ENCODE results near the gene MYLIP. TPM values are rescaled to one million over a fixed set of nuclear protein-coding genes. Genes with fewer than 3 reads are reported as not detected.

The MYLIP gene
- total and polyA plus RNA-seq, 10 donors = 12.5 to 66.8 (median 42.6) TPM

DNA sequence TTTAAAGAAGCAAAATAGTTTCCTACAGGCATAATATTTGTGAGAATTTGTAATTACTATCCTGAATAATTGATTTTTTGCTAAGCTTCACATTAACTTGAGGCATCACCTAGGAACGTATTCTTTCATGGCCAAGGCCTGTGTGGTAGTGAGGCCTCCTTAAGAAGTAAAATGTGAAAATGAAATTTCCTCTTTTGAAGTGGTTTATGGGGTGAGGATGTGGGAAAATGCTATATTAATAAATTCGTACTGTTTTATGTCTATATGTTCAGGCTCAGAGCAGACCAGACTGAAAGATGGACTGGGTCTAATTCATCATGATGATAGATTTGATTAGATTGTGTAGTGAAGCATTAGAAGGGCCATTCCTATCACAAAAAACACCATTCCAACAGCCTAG, 33.1 kb downstream of the MYLIP start:
- no peak for DNase-seq
- no peak overlapping the region for H3K4me3 ChIP-seq
- H3K4me1 ChIP-seq = peaks cover 0 to 7% (median 0%) of the 10 kb centered on the region in 6 donors
- intact Hi-C loops (cut with DNase I; ENCODE audit: low total_unique reads) = no loop called here
- no peaks in the 10 kb centered on the region for H3K36me3 ChIP-seq
- H3K27me3 ChIP-seq (replicated peaks in 1 of 7) = no peaks in the 10 kb centered on the region
- 37 to 58% (median 46%) methylated on average over 2 of the region's 2 CpGs for WGBS, 5 donors
- no peak overlapping the region for H3K27ac ChIP-seq
- no peak for TF ChIP-seq POLR2A (IDR thresholded peaks at IDR 0.05)
- TF ChIP-seq POLR2AphosphoS5 (IDR thresholded peaks at IDR 0.05) = no peak
- TF ChIP-seq, protein P1, sequence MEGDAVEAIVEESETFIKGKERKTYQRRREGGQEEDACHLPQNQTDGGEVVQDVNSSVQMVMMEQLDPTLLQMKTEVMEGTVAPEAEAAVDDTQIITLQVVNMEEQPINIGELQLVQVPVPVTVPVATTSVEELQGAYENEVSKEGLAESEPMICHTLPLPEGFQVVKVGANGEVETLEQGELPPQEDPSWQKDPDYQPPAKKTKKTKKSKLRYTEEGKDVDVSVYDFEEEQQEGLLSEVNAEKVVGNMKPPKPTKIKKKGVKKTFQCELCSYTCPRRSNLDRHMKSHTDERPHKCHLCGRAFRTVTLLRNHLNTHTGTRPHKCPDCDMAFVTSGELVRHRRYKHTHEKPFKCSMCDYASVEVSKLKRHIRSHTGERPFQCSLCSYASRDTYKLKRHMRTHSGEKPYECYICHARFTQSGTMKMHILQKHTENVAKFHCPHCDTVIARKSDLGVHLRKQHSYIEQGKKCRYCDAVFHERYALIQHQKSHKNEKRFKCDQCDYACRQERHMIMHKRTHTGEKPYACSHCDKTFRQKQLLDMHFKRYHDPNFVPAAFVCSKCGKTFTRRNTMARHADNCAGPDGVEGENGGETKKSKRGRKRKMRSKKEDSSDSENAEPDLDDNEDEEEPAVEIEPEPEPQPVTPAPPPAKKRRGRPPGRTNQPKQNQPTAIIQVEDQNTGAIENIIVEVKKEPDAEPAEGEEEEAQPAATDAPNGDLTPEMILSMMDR (IDR thresholded peaks at IDR 0.05 in 8 of 11, conservative IDR thresholded peaks at IDR 0.05 in 3 of 11) = no peak
- H3K9me3 ChIP-seq = no peaks in the 10 kb centered on the region

DNA sequence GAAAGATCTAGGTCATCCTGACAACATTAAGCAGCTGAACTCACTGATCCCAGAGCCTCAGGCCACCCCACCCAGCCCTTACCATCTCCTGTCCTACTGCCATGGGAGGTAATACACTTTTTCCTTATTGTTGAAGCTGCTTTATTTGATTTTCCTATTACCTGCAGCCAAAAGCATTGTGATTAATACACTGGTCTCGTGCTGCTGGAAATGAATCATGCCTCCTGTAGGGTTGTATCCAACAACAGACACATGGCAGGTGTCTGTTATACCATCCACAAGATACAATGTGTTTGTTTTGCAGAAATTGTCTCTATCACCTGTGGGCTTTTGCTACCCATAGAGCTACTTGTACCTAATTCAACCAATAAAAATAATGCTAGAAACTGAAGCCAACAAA, 34.2 kb downstream of the MYLIP start:
- intact Hi-C loops (cut with DNase I; ENCODE audit: low total_unique reads) = no loop called here
- 87 to 98% (median 90%) methylated on average over 1 of the region's 1 CpG for WGBS, 5 donors

DNA sequence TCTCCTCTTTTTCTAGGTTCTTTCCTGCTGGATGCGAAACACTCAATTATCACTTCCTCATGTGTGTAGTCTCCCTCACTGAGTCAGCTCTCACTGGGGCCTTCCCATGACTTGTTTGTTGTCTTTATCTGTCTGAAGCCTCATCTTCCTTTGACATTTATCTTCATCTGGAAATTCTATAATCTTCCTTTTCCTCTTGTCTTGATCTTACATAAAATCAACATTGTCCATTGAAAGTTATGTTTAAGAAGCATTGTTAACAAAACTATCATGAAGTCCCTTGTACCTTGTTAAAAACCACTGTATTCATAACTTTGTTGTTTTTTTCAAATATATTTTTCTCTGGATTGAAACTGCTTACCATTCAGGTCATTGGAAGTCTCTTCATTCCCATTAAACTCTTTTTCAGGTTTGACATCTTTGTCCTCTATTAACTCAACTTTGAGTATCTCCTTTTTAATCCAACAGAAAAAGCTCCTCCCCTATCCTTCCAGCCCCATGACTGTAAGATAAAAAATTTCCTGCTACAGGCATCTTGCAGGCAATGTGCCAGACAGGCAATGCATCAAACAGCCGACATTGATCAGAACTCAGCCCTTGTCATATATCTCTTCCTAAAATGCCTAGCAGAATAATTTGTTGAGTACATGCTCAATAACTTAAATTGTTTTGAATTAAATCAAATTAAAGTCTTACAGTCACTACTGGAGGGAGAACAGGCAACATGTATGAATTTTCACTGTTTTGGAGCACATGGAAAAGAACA, 34.8 kb downstream of the MYLIP start:
- Histone ChIP-seq H3K27ac (no peak overlapping the region), H3K4me3 (no peak overlapping the region), H3K4me1 (peaks cover 0 to 17% (median 3%) of the 10 kb centered on the region in 6 donors), H3K36me3 (no peaks in the 10 kb centered on the region), H3K9me3 (no peaks in the 10 kb centered on the region), H3K27me3 (replicated peaks in 1 of 7) (no peaks in the 10 kb centered on the region)
- TF ChIP-seq POLR2A (IDR thresholded peaks at IDR 0.05) (no peak), POLR2AphosphoS5 (IDR thresholded peaks at IDR 0.05) (no peak)
- TF ChIP-seq, protein P1 (IDR thresholded peaks at IDR 0.05 in 8 of 11, conservative IDR thresholded peaks at IDR 0.05 in 3 of 11) = no peak
- intact Hi-C loops (cut with DNase I; ENCODE audit: low total_unique reads) = no loop called here
- no peak for DNase-seq
- WGBS, 5 donors = 53 to 70% (median 60%) methylated on average over 2 of the region's 2 CpGs

More for the DNA sequence above, 34.2 kb downstream of the MYLIP start:
- Histone ChIP-seq H3K4me3 (no peak overlapping the region), H3K4me1 (peaks cover 0 to 10% (median 0%) of the 10 kb centered on the region in 6 donors), H3K36me3 (no peaks in the 10 kb centered on the region), H3K27me3 (replicated peaks in 1 of 7) (no peaks in the 10 kb centered on the region), H3K9me3 (no peaks in the 10 kb centered on the region), H3K27ac (no peak overlapping the region)
- DNase-seq = no peak
- no peak for TF ChIP-seq POLR2AphosphoS5 (IDR thresholded peaks at IDR 0.05)
- TF ChIP-seq, protein P1 (IDR thresholded peaks at IDR 0.05 in 8 of 11, conservative IDR thresholded peaks at IDR 0.05 in 3 of 11) = no peak
- no peak for TF ChIP-seq POLR2A (IDR thresholded peaks at IDR 0.05)

DNA sequence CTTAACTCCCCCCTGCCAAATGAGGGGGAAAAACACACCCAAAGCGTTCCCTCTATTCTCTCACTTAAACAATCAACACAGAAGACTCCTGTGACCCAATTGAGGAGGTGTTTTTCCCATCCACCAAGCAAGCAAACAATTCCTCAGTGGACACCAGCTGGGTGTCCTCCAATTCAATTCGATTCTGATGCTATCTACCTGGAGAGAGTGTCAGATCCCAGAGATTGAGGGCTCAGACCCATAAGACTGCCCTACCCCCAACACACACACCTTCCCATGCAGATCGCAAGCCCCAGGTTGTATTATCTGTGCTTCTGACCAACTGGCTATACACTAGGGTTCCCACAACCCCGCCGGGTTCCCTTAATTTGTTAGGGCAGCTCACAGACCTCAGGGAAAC, 36.8 kb downstream of the MYLIP start:
- TF ChIP-seq, protein P1 (IDR thresholded peaks at IDR 0.05 in 8 of 11, conservative IDR thresholded peaks at IDR 0.05 in 3 of 11) = no peak
- TF ChIP-seq POLR2AphosphoS5 (IDR thresholded peaks at IDR 0.05) = no peak
- TF ChIP-seq POLR2A (IDR thresholded peaks at IDR 0.05) = no peak
- Histone ChIP-seq H3K36me3 (no peaks in the 10 kb centered on the region), H3K9me3 (no peaks in the 10 kb centered on the region), H3K4me3 (no peak overlapping the region), H3K27ac (no peak overlapping the region), H3K4me1 (peaks cover 0 to 19% (median 5%) of the 10 kb centered on the region in 6 donors), H3K27me3 (replicated peaks in 1 of 7) (no peaks in the 10 kb centered on the region)
- intact Hi-C loops (cut with DNase I; ENCODE audit: low total_unique reads) = no loop called here
- DNase-seq = no peak
- WGBS, 5 donors = 89 to 95% (median 91%) methylated on average over 5 of the region's 5 CpGs
